GM19035 (cell line): ENCODE results near the gene SRRT.
A peak's percentile ranks its signal among the peaks of the same experiment; 100 is the strongest.
"Not testable (repeated sequence)": the region's sequence is repeated elsewhere in the genome, so short reads cannot be mapped to it uniquely, and the experiment has no call there.

Source experiments
- ATAC-seq: cut with Tn5 transposase; IDR thresholded peaks from one replicate; pipeline ENCODE4 v1.9.1; 2021; ENCODE audit not compliant: unreplicated experiment

SRRT gene

DNA sequence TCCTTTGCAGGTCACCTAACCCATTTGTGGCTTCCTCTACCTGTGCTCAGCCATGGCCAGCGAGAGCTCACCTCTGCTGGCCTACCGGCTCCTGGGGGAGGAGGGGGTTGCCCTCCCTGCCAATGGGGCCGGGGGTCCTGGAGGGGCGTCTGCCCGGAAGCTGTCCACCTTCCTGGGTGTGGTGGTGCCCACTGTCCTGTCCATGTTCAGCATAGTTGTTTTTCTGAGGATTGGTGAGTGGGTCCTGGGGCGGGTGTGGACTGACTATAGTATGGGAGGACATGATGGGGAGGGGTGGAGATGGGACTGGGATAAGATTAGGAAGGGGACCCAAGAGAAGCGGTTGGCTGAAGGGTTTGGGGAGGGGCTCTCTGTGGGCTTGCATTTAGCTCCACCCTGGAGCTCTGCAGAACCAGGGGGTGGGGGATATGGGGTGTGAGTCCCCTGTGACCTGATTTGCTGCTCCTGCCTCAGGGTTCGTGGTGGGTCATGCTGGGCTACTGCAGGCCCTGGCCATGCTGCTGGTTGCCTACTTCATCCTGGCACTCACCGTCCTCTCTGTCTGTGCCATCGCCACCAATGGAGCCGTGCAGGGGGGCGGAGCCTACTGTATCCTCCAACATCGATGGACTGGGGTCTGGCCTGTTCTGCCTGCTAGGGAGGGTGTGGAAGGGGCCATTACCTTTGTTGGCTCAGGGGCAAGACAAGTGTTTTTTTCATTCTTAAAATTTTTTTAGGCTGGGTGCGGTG lies 20.6 kb upstream of the SRRT start:
- no peak for ATAC-seq

DNA sequence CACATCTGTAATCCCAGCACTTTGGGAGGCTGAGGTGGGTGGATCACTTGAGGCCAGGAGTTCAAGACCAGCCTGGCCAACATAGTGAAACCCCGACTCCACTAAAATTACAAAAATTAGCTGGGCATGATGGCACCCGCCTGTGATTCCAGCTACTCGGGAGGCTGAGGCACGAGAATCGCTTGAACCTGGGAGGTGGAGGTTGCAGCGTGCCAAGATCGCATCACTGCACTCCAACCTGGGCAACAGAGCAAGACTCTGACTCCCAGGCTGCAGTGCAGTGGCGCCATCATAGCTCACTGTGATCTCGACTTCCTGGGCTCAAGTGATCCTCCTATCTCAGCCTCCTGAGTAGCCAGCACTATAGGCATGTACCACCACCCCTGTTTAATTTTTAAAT lies 20.0 kb upstream of the SRRT start:
- ATAC-seq, result not testable (repeated sequence)

DNA sequence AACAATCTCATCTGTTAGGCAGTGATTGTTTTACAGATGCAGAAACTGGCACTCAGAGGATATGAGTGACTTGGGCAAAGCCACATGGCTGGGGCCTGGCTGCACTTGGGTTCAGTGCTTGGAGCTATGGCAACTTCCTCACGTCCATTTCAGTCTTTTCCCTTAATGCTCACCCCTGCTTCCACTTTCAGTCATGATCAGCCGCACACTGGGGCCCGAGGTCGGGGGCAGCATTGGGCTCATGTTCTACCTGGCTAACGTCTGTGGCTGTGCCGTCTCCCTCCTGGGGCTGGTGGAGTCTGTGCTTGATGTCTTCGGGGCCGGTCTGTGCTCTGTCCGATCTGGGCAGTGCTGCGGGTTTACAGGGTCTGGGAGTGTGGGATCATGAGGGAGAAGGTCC lies 19.4 kb upstream of the SRRT start:
- ATAC-seq, result no peak

DNA sequence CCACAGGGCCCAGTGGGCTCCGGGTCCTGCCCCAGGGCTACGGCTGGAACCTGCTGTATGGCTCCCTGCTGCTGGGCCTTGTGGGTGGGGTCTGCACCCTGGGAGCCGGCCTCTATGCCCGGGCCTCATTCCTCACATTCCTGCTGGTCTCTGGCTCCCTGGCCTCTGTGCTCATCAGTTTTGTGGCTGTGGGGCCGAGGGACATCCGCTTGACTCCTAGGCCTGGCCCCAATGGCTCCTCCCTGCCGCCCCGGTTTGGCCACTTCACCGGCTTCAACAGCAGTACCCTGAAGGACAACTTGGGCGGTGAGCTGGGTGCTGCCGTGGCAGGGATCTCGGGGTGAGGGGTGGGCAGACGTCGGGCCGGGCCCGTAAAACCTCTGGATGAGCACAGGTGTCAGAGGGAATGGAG lies 18.0 kb upstream of the SRRT start:
- no peak for ATAC-seq

DNA sequence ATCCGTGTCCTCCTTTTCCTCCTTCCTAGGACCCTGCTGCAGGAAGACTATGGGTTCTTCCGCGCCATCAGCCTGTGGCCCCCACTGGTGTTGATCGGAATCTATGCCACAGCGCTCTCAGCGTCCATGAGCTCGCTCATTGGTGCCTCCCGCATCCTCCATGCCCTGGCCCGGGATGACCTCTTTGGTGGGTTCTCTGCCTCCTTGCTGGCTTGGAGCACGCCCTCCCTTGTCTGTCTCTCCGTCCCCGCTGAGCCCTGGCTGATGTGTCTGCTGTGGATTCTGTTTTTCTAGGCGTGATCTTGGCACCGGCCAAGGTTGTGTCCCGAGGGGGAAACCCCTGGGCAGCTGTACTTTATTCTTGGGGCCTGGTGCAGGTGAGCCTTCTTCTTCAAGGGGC lies 15.0 kb upstream of the SRRT start:
- ATAC-seq, result no peak

DNA sequence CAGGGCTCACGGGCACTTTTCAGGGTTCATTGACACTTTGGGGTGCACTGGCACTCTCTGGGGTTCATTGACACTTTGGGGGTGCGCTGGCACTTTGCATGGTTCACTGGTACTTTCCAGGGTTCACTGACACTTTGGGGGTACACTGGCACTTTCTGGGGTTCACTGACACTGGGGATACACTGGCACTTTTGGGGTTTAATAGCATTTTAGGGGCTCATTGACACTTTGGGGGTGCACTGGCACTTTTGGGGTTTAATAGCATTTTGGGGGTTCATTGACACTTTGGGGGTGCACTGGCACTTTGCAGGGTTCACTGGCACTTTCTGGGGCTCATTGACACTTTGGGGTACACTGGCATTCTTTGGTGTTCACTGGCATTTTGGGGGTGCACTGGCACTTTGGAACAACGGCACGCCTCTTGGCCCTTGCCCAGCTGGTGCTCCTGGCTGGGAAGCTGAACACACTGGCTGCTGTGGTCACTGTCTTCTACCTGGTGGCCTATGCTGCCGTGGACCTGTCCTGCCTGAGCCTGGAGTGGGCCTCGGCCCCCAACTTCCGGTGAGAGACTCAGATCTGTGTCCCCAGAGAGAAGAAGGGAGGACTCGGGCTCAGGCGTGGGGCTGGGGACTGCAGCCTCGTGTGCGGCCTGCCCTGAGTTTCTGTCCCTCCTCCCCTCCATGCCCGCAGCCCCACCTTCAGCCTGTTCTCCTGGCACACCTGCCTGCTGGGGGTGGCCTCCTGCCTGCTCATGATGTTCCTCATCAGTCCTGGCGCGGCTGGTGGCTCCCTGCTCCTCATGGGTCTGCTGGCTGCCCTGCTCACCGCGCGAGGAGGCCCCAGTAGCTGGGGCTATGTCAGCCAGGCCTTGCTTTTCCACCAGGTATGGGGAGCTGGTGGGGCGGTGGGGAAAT lies 13.9 kb upstream of the SRRT start:
- ATAC-seq, result no peak

DNA sequence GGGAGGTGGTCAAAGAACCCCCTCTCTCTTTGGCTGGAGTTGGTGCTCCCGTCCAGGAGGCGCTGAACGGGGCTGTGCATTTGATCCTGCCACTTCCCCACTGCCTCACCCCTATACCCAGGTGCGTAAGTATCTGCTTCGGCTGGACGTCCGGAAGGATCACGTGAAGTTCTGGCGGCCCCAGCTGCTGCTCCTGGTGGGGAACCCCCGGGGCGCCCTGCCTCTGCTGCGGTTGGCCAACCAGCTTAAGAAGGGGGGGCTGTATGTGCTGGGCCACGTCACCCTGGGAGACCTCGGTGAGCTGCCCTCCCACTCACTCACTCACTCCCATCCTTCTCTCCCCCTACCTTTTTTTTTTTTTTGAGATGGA lies 13.3 kb upstream of the SRRT start:
- no peak for ATAC-seq

DNA sequence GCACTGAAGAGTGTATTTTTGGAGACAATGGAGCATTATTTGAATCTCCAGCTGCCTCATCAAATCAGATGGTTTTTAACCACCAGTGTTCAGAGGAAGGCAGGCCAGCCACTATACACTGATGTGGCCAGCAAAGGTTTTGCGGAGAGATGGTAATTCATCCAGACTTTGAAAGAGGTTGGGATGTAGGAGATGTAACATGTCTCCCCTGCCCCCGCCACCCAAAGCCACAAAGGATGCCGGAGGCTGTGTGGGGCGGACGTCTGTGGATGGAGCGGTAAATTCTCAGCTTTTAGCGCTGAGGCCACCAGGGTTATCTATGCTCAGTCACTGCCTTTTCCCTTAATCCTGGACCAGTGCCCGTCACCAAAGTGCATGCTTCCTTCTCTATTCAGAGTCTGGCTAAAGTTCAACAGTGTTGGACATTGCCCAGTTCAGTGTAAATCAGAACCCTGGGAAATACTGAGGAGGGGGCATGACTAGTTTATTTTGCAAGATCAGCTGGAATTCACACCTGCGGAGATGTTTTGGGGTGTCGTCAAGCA lies 11.4 kb upstream of the SRRT start:
- no peak for ATAC-seq

DNA sequence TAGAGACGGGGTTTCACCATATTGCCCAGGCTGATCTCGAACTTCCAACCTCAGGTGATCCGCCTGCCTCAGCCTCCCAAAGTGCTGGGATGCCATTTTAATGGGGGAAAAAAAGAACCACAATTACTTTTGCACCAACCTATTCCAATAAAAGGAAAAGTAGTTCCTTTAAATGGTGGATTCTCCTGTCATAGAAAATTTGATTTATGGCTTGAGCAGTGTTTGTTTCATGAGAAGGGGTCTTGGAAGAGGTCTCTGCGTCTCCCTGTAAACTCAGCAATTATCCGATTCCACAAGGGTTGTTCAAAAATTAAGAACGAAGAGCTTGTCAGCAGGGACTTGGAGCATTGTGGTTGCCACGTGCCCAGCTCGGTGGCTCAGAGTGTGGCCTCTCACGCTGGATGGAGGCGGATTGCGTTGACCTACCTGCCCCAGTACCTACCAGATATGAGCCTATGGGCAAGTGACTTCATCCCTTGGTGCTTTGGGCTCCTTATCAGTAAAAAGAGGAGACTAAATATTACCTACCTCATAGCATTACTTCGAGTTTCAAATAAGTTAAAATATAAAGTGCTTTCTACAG lies 10.5 kb upstream of the SRRT start:
- ATAC-seq, result no peak

DNA sequence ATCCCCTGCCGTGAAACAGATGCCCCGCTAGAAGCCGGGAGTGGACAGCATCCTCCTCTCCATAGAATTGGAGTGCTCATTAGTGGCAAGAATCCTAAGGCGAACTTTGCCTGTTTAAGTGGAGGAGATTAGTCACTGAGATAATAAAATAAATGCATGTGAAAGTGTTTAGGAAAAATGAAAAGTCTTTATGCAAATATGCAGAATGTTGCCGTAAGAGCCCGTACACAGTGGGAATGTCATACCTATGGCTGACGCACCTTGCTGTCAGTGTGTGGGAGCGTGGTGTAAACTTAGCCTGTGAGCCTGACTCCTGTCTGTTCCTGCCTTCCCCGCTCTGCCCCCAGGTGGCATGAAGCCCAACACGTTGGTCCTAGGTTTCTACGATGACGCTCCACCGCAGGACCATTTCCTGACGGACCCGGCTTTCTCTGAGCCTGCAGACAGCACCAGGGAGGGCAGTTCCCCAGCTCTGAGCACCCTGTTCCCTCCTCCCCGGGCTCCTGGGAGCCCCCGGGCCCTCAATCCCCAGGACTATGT lies 9.5 kb upstream of the SRRT start:
- no peak for ATAC-seq

DNA sequence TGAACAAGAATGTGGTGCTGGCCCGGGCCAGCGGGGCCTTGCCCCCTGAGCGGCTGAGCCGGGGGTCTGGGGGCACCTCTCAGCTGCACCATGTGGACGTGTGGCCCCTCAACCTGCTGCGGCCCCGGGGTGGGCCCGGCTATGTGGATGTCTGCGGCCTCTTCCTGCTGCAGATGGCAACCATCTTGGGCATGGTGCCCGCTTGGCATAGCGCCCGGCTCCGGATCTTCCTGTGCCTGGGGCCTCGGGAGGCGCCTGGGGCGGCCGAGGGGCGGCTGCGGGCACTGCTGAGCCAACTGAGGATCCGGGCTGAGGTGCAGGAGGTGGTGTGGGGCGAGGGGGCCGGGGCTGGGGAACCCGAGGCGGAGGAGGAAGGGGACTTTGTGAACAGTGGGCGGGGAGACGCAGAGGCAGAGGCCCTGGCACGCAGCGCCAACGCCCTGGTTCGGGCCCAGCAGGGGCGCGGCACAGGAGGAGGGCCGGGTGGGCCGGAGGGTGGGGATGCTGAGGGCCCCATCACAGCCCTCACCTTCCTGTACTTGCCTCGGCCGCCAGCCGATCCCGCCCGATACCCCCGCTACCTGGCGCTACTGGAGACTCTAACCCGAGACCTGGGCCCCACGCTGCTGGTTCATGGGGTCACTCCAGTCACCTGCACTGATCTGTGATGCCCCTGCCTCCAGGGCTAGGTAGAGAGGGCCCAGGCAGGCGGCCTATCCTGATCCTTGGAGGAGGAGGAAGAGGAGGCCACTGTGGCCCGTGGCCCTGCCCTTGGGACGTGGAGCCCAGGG lies 8.8 kb upstream of the SRRT start:
- no peak for ATAC-seq

DNA sequence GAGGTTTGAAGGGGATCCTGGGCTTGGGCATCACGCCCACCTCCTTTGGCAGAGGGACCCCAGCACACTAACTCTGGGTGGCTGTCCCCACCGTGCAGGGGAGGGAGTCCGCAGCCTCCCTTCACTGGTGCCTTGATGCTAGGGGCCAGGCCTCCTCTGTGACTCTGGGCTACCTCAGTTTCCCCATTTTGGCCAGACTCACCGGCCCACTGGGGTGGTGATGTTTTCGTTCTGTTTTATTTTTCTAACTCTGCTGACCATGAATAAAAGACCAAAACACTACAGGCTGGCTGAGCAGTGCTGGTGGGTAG lies 8.2 kb upstream of the SRRT start:
- no peak for ATAC-seq

DNA sequence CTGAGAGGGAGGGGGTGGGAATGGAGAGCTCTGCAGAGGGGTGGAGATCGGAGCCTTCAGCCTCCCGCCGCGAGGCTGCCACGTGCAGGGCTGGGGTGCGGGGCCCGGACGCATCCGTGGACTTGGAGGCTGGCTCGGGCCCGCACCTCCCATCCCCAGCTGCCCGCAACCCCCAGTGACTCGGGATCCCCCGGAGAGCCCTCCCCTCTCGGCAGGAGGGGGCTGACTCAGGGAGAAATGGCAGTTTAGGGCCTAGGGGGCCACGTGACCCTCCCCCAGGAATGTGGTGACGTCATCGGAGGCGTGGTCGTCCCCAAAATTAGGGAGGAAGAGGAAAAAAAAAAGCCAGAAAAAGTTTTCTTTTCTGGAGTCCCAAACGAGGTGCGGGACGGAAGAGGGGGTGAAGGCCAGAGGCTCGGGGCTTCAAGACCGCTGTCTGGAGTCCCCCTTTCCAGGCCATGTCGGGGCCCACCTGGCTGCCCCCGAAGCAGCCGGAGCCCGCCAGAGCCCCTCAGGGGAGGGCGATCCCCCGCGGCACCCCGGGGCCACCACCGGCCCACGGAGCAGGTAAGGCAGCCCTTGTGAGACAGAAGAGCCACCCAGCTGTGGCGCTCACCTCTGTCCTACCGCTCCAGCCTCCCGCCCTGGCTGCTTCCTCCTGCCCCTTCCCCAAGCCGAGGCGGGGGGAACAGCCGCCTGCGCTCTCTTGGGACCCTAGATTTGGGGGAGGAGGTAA lies 7.7 kb upstream of the SRRT start, which contains the start of gene TRIP6:
Gene TRIP6, plus strand, starts transcription at position 348 of the 736 bp plus-strand sequence. Its CDS starts 111 bp downstream, at position 459.
- ATAC-seq, result no peak

DNA sequence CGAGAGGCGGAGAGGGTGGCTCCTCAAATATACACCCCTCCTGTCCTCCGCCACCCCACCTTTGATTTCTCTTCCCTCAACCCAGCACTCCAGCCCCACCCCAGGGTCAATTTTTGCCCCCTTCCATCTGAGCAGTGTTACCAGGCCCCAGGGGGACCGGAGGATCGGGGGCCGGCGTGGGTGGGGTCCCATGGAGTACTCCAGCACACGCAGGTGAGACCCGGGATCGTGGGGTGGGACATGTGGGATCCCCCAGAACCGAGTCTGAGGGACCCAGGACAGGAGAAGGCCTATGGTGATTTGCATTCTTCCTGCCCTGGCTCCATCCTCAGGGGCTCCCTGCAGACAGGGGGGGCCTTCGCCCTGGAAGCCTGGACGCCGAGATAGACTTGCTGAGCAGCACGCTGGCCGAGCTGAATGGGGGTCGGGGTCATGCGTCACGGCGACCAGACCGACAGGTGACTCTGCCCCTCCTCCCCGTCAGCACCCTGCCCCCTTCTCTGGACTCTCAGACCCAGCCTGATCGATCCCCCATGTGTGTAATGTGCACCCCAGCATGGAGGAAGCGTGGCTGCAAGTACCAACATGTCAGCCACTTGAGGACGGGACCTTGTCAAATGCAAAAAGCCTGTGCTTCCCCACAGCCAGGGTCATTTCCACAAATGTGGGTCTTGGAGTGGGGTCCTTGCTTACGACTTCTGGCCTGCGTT lies 7.0 kb upstream of the SRRT start:
- ATAC-seq, result no peak

DNA sequence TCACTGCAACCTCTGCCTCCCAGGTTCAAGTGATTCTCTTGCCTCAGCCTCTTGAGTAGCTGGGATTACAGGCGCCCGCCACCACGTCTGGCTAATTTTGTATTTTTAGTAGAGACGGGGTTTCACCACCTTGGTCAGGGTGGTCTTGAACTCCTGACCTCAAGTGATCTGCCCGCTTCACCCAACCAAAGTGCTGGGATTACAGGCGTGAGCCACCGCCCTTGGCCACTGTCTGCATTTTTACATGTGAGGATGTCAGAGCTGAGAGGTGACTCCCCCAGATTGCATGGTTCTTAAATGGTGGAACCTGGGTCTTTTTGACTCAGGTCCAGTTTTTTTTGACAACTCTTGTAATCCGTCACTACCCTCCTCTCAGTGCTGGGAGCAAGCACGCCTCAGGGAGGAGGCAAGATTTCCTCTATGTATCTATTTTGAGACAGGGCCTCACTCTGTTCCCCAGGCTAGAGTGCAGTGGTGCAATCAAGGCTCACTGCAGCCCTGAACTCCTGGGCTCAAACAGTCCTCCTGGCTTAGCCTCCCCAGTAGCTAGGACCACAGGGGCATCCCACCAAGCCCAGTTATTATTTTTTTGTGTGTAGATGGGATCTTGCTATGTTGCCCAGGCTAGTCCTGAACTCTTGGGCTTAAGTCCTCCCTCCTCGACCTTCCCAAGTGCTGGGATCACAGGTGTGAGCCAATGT lies 1.2 kb upstream of the SRRT start:
- ATAC-seq, result no peak

DNA sequence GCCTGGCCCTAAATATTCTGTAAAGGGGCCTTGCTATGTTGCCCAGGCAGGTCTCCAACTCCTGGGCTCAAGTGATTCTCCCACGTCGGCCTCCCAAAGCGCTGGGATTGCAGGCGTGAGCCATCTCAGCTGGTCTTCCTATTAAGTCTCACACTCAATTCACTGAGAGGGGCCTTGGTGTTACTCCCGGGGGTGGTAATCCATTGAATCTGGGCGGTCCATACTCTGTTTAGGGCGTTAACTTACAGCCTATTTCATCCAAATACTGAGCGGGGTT lies 665 bp upstream of the SRRT start:
- ATAC-seq, result no peak

DNA sequence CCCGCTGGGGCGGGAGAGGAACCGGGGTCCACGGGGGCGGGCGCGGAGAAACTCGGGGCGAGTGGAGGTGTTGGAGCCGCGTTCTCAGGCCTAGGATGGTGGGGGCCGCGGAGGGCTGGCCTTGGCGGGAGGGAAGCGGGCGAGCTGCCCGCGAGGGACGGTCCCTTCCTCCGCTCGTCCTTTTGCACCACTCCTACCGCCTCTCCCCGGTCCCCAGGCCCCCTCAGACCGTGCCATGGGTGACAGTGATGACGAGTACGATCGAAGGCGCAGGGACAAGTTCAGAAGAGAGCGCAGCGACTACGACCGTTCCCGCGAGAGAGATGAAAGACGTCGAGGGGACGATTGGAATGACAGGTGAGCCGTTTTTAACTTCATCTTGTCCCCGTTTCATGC lies 451 bp downstream of the SRRT start:
- ATAC-seq, result peak; percentile 34

DNA sequence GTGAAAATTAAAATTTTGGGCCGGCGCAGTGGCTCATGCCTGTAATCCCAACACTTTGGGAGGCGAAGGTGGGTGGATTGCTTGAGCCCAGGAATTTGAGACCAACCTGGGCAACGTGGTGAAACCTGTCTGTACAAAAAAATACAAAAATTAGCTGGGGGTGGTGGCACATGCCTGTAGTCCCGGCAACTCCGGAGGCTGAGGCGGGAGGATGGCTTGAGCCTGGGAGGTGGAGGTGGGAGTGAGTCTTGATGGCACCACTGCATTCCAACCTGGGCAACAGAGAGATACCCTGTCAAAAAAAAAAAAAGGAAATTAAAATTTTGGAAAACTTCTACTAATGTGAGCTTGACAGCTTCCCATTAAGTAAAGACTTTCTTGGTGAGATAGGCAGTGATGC lies 3.1 kb downstream of the SRRT start:
- ATAC-seq, result no peak

DNA sequence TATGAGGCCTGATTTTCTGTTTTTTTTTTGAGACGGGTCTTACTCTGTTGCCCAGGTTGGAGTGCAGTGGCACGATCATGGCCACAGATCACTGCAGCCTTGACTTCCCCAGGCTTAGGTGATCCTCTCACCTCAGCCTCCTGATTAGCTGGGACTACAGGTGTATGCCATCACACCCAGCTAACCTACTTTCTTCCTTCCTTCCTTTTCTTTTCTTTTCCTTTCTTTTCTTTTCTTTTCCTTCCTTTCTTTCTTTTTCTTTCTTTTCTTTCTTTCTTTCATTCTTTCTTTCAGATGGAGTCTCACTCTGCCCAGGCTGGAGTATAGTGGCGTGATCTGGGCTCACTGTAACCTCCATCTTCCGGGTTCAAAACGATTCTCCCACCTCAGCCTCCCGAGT lies 3.8 kb downstream of the SRRT start:
- ATAC-seq, result no peak
